Measurements from ENCODE around the gene NUB1.

GRCh38 chr7:151398446-151399304, 57.1 kb downstream of the NUB1 start:
- no peak for TF ChIP-seq CTCF (conservative IDR thresholded peaks at IDR 0.05 in 1 of 2, IDR thresholded peaks at IDR 0.05 in 1 of 2; ENCODE audit: extremely low read depth in 1 of 2, insufficient read depth in 1 of 2, low read depth in 1 of 2, low read length in 2 of 2)
- TF ChIP-seq EZH2 (IDR thresholded peaks at IDR 0.05; ENCODE audit: borderline replicate concordance, low read length): no peak
